ENCODE results near the gene HIF1AN.
A peak's percentile ranks its signal among the peaks of the same experiment; 100 is the strongest.

HIF1AN gene

DNA sequence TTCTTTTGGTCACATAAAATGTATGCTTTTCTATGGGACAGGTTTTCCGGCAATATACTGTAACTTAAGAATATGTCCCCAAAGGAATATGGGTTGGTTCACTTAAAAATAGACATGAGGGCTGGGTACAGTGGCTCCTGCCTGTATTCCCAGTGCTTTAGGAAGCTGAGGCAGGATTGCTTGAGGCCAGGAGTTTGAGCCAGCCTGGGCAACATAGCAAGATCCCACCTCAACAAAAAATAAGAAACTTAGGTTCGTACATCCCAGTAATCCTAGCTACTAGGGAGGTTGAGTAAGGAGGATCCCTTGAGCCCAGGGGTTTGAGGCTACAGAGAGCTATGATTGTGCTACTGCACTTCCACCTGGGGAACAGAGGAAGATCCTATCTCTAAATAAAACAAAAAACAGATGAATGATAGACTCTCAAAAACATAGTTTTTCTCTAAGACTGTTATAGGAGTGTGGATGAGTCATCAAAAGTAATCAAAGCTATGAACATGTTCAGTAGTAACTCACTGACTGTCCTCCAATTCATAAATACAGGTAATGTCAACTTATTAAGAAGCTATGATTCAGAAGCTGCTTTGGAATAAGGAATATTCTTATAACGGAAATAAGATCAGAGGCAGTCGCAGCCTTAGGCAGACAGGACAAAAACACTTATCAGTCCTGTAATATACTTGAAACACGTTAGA, 13.5 kb upstream of the HIF1AN start:
- DNase-seq (ENCODE audit: low read depth in 3 of 3) = no peak

DNA sequence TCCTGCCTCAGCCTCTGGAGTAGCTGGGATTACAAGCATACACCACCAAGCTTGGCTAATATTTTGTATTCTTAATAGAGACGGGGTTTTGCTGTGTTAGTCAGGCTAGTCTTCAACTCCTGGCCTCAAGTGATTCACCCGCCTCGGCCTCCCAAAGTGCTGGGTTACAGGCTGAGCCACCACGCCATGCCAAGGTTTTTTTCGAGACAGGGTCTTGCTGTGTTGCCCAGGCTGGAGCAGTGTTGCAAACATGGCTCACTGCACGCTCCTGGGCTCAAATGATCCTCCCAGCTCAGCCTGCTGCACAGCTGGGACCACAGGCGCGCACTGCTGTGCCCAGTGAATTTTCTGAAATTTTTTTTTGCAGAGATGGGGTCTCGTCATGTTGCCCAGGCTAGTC, 12.8 kb upstream of the HIF1AN start:
- DNase-seq (ENCODE audit: low read depth in 3 of 3) = no peak

DNA sequence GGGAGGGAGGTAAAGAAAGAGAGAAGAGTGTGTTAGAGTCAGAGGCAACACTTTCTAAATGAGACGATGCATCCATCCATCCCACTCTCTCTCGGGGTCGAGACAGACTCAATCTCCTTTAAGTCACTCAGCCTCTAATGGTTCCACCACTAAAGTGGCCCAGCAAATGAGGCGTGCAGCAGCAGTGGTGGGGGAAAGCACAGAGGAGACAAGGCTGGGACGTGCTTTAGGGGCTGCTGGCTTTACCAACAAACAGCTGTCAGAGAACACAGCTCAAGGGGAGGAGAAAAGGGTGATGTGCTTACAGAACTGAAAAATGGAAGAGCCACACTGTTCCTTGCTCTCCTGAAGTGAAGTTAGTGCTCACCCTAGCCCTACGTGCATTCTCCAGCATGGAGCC, 11.5 kb upstream of the HIF1AN start:
- no peak for DNase-seq (ENCODE audit: low read depth in 3 of 3)

DNA sequence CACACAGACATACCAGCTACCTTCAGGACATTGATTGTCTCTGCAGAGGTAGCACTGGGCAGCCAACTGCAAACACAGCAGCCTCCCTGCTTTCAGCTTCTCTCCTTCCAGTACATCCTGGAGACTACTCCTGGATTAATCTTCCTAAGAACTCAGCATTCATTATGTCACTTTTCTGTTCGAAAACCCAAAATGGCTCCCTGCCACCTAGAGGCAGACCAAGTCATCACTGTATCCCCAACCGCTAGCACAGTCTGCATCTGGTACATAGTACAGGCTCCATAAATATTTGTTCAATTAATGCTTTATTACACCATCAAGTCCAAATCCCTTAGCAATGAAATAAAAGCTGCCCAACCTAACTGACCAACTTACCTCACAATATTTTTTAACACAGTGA, 11.1 kb upstream of the HIF1AN start:
- DNase-seq (ENCODE audit: low read depth in 3 of 3) = no peak

DNA sequence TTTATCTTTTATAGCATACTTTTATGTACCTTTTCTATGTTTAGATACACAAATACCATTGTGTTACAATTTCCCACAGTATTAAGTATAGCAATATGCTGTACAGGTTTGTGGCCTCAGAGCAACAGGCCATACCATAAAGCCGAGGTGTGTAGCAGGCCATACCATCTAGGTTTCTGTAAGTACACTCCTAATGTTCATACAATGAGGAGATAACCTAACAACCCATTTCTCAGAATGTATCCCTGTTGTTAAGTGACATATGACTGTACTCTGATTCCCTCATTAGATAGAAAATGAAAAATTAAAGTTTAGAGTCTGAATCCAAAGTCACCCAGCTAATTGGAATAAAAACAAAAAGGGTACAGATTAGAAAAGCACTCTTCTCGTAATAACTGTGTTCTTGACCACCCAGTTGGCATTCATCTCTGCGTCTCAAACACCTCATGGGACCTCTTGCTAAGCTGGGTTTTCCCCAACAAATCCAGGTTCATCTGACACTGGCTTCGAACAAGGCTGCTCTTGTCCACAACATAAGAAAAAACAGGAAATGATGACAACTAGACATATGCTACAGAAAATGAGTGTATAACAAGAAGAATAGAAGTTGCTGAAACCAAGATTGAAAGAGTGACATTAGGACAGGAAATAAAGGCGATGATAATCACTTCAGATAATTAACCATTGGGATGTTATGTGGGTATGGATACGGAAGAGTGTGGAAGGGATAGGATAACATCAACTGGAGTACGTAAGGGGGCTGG, 7.4 kb upstream of the HIF1AN start:
- no peak for DNase-seq (ENCODE audit: low read depth in 3 of 3)

DNA sequence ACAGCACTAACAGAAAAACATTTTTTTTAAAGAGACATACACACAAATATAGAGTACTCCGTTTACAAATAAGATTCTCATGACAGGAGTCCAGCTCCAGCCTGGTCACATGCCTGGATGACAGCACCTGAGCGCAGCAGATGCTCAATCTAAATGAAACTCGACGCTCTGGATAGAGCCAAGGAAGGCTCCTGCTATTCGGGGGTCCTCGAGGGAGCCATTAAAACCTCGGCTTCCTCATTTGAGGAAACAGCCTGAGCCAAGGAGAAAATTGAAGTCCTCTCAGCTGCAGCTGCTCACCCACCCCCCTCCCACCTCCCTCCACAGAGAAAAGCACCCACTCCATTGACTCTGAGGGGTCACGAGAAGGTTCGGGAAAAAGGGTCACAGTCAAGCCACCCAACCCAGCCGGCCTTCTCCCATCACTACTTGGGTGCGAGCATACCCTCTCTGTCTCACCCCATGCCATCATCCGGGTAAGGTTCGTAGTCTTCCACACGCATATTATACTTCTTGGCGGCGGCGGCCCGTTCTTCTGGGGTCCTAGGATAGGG, 6.7 kb upstream of the HIF1AN start:
- DNase-seq (ENCODE audit: low read depth in 3 of 3) = no peak

DNA sequence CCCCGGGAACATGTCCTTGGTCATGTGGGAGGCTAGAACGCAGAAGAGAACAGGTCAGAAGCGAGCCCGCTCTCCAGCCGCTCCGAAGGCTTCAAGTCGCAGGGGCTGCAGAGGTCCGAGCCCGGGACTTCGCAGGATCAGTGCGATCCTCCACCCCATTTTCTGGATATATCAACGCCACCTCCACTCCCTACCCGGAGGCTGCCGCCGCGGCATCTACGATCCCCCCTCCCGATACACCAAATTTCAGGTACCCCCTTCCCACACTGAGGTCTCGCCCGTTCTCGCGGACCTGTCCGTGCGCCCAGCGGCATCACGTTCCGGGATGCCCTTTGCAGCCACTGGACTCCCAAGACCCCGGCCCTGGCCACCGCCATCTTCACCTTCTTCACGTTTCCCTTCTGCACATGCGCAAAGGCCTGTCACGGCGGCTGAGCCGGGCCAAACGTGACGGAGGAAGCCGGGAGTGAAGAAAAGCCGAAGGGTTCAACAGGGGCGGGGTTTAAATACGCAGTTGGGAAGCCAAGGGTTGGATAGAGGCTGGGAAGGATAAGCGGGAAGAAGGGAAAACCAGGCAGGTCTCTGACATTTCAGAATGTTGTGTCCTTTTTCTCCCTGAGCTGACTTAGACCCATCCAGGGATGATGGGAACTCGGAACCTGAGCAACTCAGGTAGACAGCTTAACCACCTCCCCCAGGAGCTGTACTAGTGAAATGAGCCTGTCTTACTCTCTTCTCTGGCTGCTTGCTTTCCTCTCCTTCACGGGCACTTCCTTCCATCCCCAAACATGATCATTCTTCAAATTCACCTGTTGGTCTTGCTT, 6.1 kb upstream of the HIF1AN start, which contains the start of gene NDUFB8:
NDUFB8 (minus strand) TSS at position 397 of the 824 bp plus-strand sequence; CDS start at position 377, 20 bp downstream.
- peak; percentile 77 to 91 (median 82) for DNase-seq (ENCODE audit: low read depth in 3 of 3)

DNA sequence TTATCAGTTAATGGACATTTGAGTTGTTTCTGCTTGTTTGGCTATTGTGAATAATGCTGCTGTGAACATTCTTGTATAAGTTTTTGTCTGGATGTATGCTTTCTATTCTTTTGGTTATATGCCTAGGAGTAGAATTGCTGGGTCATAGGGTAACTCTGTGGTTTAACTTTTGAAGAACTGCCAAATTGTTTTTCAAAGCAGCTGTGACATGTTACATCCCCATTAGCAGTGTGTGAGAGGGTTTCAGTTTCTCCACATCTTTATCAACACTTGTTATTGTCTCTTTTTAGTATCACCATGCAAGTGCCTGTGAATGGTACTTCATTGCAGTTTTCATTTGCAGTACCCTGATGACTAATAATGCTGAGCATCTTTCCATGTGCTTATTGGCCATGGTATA, 4.0 kb upstream of the HIF1AN start:
- DNase-seq (ENCODE audit: low read depth in 3 of 3) = no peak

DNA sequence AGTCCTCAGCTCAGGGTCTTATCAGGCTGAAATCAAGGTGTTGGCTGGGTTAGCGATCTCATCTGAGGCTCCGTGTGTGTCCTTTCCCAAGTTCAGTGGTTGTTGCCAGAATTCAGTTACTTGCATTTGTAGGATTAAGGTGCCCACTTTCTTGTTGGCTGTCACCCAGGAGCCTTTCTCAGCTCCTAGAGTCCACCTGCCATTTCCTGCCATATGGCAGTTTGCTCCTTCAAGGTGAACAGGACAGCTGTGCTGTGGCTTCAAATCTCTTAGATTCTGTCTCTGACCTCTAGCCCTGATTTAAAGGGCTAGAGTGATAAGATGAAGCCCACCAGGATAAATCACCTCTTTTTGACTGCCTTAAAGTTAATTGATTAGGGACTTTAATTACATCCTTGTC, 1.0 kb upstream of the HIF1AN start:
- no peak for DNase-seq (ENCODE audit: low read depth in 3 of 3)

DNA sequence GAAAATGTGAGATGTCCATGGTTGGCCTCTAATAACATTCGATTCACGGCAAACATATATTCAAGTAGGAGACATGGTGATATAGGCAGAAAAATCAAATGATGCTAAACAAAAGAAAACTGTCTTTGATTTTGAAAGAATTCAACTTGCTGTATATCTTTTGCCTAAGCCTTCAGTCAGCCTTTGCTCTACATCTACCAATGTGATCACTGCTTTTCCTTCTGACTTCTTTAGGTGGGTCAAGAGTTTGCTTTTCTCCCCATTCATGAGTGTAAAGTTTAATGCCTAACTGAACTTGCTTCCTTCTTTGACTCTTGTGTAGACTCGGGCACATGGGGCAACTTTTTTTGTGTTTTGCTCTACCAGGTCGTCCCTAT, 417 bp upstream of the HIF1AN start:
- no peak for DNase-seq (ENCODE audit: low read depth in 3 of 3)

DNA sequence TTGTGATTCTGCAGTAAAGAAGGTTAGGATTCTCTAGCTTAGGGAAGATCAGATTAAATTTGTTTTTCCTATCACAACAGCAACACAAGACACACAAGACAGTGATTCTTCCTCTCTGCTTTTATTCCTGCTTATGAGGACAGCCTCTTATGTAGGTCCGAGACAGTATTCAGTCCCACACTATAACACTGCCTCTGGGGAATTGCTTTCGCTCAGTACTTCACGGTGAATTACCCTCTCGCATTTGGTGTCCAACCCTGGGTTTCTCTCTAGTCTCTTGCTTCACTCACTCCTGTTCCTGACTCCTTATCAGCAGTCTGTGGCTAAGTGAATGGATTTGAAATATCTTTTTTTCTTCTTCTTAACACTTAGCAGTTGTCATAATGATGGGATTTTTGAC, 1.7 kb downstream of the HIF1AN start:
- DNase-seq (ENCODE audit: low read depth in 3 of 3) = no peak

DNA sequence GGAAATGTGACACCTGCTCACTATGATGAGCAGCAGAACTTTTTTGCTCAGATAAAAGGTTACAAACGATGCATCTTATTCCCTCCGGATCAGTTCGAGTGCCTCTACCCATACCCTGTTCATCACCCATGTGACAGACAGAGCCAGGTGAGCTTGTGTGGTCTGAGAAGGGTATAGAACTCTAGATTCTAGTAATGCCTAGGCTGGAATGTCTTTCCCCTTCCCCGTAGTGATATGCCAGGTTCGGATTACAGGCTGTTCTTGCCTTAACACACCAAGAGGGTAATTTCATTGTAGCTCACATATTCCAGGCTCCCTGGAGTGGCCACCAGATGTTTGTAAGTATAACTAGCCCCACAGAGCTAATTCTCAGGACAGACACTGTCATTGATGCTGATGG, 9.2 kb downstream of the HIF1AN start:
- DNase-seq (ENCODE audit: low read depth in 3 of 3) = no peak

DNA sequence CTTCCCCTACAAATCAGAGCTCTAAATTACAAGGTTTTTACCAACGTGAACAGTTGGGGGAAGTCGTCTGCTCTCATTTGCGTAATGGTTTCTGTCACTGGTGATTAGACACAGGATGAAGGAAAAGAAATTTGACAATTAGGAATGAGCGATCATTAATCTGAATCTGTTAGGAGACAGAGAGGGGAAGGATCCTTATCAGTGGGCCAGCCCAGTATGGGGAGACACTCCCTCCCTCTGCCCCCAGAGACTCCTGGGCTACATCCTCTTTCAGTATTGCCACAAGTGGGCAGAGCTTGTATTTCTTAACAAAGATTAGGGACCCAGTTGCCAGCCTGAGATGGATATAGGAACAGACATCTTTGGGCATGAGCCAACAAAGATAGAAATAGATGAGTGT, 15.5 kb downstream of the HIF1AN start:
- no peak for DNase-seq (ENCODE audit: low read depth in 3 of 3)

DNA sequence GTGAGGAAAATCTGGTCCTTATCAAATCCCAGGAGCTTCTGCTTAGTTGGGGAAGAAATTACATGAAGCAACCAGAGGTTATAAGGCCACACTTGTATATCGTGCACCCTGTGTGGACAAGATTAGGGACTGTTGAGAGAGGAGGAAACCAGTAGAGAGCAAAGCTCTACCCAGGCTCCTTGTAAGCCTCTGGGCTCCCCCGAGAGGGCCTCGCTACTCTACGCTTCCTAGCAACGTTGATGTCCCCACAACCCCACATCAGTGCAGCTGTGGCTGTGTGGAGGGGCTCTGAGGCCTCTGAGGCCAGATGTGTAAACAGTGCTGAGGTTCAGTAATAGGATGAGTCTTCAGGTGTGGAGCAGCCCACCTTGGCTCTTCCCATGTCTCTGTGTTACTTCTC, 16.0 kb downstream of the HIF1AN start:
- DNase-seq (ENCODE audit: low read depth in 3 of 3) = no peak

DNA sequence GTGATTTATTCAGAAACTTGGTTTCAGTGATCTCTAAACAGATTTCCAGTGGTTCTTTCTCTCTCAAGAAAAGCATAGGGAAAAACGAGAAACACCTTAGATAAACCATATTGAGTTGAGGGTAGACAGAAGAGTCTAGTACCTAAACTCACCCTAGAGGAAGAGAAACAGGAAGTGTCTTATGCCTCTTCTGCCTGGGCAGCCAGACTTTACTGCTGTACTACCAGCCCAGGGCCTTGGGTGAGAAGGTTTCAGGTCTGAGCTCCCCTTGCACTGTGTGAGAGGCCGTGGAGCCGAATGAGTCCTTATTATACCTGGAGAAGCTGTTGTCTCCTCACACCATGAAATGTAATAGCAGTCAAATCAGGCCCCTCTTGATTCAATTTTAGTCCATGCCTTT, 18.2 kb downstream of the HIF1AN start:
- no peak for DNase-seq (ENCODE audit: low read depth in 3 of 3)

DNA sequence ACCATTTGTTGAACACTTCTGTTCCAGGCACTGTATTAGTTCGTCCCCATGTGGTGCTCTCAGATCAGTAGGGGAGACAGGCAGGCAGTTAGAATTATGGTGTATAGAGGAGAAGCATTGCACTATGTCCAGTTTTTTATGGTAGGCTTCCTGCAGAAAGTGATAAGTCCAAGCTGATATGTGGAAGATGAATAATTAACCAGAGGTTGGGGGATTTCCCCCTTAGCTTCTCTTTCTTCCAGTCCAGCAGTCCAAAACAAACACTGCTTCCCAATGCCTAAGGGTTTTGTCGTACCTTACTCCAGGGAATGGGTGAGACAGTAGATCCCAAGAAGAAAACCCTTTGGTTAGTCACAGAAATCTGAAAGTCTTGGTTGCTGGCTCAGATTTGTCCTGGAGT, 19.2 kb downstream of the HIF1AN start:
- no peak for DNase-seq (ENCODE audit: low read depth in 3 of 3)

DNA sequence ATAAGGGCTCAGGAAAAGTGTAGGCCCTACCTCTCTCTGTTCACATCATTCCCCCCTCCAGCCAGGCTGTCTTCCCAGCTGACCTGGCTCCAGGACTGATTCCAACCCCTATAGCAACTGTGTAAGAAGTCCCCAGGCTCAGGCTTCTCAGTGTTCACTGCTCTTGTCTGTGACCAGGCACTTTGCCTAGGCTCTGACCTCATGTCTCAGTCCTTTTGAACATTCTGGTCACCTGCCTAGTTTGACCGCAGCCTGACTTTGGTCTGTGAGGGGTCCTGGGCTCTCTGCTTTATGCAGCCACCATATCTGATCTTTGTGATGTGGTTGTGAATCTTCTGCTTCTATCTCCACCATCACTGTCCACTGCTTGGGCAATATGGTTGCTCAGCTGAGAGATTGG, 24.5 kb downstream of the HIF1AN start:
- DNase-seq (ENCODE audit: low read depth in 3 of 3) = no peak

DNA sequence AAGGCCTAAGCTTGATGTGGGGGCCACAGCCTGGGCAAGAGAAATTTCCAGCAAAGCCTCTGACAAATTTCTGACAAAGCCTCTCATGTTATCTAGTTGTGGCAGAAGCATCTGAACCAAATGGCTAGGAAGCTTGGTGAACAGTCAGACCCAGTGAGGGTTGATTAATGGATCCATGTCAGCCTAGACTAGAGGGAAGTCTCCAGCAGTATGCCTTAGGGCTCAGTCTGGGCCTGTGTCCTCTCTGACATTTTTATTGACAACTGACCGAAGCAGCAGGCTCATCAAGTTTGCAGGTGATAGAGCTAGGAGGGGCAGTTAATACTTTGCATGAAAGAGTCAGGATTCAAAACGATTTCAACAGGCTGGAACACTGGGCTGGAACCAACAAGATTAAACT, 25.3 kb downstream of the HIF1AN start:
- no peak for DNase-seq (ENCODE audit: low read depth in 3 of 3)

DNA sequence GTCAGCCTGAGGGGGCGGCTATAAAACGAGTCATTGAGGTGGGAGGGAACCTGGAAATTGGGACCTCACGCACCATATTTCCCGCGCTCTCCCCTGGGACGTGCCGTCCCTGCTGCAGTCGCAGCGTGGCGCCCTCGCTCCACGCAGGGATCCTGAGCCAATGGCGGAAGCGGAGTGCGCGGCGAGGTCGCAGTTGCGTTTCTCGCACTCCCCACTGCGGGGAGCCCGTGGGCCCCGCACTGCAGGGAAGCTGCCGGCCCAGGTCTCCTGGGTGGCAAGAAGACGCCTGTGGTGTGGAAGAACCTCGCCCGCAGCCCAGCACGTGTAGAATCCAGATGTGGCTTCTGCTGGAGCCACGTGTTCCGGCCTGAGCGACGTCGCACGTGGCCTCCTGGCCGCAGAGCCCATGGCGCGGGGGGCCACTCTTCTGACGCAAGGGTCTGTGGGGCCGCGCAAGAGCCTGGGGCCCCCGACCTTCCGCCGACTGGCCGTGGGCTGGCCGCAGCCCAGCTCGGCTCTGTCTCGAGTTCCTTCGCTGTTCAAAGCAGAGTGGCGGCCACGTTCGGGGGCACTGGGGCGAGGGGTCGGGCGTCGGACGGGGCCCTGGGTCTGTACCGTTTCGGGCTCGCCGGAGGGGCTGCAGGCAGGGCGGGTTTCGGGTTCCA, 26.4 kb downstream of the HIF1AN start:
- peak; percentile 51 to 72 (median 69) for DNase-seq (ENCODE audit: low read depth in 3 of 3)

DNA sequence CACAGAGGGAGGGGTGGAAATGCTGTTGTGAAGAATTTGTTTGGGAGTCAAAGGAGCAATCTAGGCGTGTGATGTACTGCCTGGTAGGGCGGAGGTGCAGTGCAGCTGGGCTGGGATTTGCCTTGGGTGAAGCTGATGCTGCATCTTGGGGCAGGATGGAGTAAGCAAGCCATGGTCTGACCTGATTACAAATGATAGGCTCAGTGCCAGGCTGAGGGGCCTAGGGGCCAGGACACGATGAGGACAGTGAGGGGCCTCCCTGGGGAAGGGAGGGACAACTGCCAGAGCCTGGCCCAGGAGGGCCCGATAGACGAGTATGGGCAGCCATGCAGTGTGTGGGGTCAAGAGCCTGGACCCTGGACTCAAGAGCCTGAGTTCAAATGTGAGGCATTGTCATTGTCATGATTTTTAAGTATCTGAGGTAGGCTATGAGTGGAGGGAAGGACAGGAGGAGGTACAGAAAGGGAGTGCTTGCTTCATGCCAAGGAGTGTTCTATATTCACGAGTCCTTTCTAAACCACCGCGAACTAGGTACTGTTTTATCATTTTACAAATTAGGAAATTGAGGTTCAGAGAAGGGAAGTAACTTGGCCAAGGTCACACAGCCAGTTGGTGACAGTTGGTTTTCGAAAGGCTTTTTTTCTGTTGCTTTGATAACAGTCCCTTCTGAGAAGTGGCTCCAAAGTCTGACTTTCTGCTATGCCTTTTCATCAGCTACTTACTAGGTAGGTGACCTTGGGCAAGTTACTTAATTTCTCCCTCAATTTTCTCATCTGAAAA, 29.7 kb downstream of the HIF1AN start:
- no peak for DNase-seq (ENCODE audit: low read depth in 3 of 3)

DNA sequence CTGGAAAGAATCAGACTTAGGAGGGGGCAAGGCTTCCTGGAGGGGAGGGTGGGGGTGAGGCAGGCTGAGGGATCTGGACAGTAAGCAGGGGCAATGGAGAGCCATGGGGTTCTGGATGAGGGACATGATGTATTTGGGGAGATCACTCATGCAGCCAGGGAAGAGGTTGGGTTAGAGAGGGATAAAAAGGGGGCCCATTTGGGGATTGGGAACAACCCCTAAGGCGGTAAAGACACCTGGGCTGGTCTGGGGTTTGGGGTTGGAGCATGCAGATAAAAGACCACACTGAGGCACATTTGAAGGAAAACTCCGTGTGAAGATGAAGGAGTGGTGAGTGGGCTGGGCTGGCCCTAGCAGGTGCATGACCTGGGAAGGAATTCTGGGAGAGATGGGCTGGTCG, 30.8 kb downstream of the HIF1AN start:
- no peak for DNase-seq (ENCODE audit: low read depth in 3 of 3)
